ENCODE data around the gene MARCHF11.

GRCh38 chr5:16034319-16035001 lies 145.1 kb downstream of the MARCHF11 start:
- TF ChIP-seq EZH2 (IDR thresholded peaks at IDR 0.05) (no peak), POLR2AphosphoS5 (IDR thresholded peaks at IDR 0.05; ENCODE audit: borderline replicate concordance, low read depth, low read length) (no peak)

Measured in SK-N-MC (cell line).